CD4-positive, alpha-beta T cell treated with Interleukin-15 for 4 hours (primary cell): Measurements from ENCODE around the gene ING4.

ENCODE experiments used
- DNase-seq: peaks from one replicate; pipeline ENCODE4 v3.0.0-alpha.2; 2020; ENCODE audit warnings: low spot score

ING4 gene

GRCh38 chr12:6635856-6636531 is 26.9 kb downstream of the ING4 start, which contains the start of gene LPAR5:
Gene LPAR5, minus strand, starts transcription at chr12:6635959. Its CDS starts 14,711 bp downstream, at chr12:6621248.
- peak; percentile 27 for DNase-seq

- peak; percentile 53 for DNase-seq
These were observed 27.5 kb downstream of the ING4 start for GRCh38 chr12:6635375-6635855.

- peak; percentile 63 for DNase-seq
These were observed 30.6 kb downstream of the ING4 start for GRCh38 chr12:6632026-6632983.

GRCh38 chr12:6631549-6631961 is 31.4 kb downstream of the ING4 start:
- no peak for DNase-seq

GRCh38 chr12:6630736-6631135 is 32.2 kb downstream of the ING4 start:
- DNase-seq, result no peak

DNA sequence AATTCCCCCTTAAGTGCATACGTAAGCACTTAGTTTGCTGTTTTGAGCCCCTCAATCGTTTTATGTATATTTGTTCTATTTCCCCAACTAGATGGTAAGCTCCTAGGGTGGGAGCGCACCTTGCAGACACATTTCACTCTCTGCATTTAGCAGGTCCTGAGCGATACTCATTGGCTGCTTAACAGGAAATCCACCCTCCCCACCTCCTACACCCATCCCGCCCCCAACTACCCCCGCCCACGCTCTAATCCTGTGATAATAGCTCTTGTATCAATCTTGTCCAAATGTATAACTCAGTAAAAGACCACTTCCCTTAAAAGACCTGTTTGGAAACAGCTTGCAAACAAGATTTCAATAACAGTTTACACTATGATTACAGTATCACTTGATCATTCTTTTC is 35.3 kb downstream of the ING4 start:
- DNase-seq, result peak; percentile 52

DNA sequence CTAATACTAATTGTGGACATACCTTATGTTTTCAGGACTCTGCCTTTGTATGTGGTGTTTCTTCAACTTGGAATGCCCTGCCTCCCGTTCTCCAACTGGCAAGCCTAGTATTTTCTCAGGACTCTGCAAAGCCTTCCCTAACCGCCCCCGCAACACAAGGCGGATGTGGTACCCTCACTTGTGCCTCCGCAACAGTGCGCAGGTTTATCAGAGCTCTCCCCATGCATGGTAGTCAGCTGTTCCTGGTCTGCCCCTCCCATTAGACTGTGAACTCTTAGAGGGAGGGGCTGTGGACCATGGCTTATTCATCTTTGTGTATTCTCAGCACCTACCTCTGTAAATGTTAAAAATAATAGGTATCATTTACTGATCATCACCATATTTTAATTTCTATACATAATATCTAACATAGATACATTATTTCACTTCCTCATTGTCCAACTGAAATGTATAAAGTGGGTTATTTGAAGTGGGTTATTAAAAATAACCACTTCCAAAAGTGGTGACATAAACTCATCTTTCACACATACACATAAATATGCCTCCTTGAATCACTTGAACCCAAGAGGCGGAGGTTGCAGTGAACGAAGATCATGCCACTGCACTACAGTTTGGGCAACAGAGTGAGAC is 36.1 kb downstream of the ING4 start:
- DNase-seq, result no peak

DNA sequence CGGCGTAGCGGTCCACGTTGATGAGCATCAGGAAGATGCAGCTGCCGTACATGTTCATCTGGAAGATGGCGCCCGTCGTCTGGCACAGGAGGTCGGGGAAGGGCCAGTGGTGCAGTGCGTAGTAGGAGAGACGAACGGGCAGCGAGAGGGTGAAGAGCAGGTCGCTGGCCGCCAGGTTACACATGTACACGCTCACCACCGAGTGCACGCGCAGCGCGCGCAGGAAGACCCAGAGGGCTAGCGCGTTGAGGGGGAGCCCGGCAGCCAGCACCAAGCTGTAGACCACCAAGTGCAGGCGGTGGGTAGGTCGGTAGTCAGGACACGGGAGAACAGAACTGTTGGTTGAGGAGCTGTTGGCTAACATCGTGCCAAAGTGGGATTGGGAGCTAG is 42.0 kb downstream of the ING4 start:
- no peak for DNase-seq

GRCh38 chr12:6620137-6620884 is 42.6 kb downstream of the ING4 start:
- no peak for DNase-seq

DNA sequence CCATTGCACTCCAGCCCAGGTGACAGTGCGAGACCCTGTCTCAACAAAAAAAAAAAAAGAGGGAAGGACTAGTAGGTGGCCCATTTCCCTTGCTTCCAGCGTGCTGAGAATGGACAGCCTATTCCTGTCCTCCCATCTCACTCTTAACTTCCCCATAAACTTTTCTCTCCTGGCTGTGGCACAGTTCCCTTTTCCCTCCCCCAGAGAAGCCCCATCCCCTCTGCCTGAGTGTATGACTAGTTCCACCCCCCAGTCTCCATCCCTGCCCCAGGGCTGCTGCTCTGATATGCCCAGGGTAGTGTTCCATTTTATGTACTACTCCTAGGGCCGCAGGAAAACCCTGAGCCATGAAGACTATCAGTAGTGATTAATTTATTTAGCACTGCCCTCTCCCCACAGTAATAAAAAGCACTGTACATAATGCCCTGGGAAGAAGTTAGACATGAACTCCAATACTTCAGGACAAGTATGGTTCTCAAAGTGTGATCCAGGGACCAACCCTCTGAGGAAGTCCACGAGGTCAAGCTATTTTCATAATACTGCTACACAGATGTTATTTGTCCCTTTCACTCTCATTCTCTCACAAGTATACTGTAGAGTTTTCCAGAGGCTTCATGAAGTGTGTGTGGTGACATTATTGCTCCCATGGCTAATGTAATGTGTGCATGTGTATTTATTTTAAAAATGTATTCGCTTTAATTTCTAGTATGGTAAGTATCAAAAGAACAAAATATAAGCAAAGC is 44.3 kb downstream of the ING4 start:
- no peak for DNase-seq

- DNase-seq, result no peak
These were observed 47.1 kb downstream of the ING4 start for GRCh38 chr12:6615802-6616201.

DNA sequence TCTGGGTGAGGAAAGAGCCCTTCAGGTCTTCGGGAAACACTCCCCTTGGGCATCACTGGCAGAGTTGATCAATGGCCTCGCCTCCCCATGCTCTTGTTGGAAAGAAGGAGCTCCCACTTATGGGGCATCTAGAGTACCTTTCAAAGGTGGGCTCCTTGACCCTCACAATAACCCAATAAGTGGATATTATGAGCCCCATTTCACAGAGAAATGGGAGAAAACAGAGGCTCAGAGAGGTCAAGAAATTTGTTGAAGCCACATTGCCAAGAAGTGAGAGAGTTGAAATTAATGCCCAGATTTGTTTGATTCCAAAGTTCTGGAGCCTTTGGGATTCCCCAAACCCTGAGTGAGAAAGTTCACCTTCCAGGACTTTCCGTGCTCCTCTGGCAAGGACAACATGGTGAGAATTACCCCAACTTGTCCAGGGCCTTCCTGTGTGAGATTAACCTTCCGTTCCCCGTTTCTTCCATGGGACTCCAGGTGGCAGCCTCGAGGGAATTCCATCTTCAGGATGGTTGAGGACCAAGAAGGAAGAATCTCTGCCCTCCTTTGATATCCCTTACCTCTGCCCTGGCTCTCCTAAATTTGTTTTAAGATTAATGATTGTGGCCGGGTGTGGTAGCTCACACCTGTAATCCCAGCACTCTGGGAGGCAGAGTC is 48.3 kb downstream of the ING4 start:
- no peak for DNase-seq

DNA sequence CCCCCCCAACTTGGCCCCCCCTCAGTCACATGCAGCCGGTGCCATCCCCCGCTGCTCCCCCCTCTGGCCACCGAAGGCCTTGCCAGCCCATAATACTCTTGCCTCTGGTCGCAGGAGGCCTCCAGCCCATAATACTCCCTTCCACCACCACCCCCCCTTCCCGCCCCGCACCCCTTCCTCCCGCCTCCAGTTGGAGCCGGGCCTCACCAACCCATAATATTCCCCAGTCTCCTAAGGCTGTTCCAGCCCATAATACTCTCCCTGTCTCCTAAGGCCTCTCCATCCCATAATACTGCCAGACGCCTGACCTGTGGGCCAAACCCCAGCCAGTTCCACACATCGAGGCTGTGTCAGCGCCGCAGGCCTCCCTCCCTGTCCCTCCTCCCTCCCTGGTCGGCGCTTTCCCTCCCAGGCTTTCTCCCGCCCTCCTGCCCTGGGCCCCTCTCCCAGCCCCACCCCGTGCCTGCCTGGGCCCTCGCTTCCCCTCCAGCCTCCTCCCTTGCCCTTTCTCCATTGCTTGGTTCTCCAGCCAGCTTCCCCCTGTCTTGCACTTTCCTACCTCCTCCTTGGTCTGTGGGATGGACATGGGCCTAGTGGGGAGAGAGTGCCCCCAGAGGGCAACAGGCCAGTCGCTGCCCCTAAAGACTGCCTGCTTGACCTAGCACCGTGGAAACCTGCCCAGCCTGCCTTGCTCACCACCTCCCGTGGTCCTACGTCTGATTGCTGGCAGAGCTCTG is 49.0 kb downstream of the ING4 start:
- peak; percentile 58 for DNase-seq

DNA sequence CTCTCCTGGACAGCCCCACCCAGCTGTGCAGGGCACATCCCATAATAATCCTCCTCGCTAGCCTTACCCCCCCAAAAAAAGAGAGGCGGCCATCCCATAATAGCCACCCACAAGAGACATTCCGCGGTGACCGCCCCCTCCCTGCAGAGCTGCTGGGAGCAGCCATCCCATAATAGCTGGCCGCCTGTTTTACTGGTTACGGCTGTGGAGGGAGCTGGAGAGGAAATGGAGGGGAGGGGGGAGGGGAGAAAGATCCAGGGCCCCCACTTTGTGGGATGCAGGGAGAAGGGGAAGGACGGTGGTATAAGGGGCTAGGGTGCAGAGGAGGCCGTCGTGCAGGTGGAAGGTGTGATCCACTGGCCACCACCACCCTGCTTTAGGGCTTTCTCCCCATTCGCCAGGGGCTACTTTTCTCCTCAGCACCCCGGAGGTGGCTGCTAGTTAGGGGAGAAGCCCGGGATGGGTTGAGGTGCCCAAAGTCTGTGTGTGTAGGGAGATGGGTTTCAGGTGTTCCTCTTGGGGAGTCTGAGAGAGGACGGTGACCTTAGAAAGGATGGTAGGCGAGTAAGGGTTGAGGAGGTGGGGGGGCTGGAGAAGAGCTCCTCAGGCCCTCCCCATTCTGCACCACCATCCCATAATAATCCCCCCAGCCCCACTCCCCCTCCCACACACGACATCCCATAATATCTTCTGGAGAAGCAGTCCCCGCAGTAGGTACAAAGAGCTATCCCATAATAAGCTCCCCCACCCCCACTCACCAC is 49.7 kb downstream of the ING4 start:
- DNase-seq, result no peak

DNA sequence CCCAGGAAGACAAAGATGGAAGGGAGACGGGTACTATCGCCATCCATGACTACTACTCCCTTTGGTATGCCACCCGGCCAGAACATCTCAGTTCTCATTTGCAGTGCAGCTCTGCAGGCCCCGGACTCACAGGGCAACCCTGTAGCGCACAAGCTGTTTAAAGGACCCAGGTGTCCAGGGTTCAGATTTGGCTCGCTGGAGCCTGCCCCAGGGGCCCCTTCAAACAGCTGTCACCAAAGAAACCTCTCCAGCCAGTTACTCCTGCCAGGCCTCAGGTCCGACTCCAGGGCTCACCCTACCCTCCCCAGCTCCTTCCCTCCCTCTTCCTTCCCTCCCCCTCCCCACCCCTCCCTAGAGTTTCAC is 50.3 kb downstream of the ING4 start:
- DNase-seq, result no peak

GRCh38 chr12:6612247-6612646 is 50.7 kb downstream of the ING4 start:
- no peak for DNase-seq

GRCh38 chr12:6608592-6609281 is 54.2 kb downstream of the ING4 start:
- DNase-seq, result no peak

DNA sequence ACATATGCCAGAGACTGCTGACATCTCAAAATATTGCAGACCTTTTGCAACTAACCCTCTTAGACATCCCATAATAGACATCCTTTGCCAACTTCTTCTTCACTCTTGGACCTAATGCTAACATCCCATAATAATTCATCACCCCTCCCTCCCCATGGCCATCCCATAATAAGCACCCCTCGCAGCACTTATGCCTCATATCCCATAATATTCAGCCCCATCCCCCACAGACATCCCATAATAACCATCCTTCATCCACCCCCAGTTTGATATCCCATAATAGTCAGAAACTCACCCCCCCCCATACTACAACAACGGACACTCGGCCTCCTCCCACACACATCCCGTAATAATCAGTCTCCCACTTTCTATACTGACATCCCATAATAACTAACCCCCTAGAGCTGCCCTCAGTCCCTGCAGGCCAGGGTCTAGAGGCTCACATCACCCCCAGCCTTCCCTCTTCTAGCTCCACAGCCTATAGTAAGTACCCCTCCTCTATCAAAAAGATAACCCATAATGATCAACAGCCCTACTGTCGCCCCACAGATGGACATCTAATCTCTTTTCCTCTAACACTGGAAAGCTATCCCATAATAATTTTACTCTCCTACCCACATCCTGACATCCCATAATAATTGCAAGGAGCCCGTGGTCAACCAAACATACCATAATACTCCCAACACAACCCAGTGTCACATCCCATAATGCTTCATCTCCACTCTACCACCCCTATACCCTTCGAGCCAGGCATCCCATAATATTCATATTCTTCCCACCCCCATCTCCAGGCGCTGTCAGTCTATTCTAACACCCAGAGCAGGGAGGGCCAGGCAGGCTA is 54.9 kb downstream of the ING4 start:
- peak; percentile 55 for DNase-seq
